GM12865 (cell line): ENCODE data around the gene THSD4.

Experiments used
- DNase-seq: peaks from one replicate; pipeline ENCODE4 v3.0.0; 2010; ENCODE audit warnings: low read depth
- H3K4me3 ChIP-seq: 2 replicates; pipeline ENCODE4 v1.5.1; 2011; ENCODE audit warnings: mild to moderate bottlenecking, low read depth, low read length, control low read depth
- TF ChIP-seq, protein P1 (sequence below): IDR thresholded peaks from 2 replicates; pipeline ENCODE4 v1.5.1; 2011; ENCODE audit warnings: low read length, control low read depth, low read depth, inconsistent platforms; ENCODE audit not compliant: insufficient read depth; ENCODE audit errors: missing control alignments

Gene THSD4

DNA sequence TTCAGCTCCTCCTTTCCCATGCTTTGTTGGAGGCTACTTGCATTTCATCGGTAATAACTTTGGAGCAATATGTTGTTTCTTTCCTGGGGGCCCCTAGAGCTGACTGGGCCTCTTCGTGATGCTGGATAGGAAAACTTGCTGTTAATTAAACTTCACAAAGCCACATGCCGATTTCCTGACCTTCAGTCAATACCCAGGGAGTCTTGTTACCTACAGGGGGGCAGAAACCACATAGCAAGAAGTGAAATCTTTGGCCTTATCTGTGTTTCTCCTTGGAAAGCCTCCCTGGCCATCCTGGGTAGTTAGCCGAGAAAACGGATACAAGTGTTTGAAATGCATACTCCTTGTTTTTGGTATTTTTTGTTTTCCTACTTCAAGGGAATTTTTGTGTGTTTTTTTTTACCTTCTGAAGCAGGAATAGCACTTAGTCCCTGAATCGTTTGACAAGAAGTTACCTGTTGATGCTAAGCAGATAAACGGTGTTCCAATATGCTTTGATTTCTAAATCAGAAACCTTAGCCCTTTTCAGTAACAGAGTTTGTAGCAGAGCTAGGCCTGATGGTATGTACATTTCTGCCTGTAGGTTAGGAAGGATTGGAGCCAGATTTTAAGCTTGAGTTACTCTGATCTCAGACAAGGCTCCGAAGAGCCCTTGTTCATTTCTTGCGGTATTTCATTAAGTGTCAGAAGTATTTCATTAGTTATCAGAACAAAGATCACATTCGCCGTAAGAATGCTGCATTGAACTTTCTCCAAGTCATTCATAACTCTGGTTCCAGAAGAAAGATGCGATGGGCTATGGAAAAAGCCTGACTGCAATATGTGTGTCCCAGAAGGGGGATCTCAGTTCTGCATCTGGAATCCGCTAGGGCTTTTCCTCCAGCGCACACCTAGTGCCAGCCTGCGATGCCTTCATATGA, 111.5 kb downstream of the THSD4 start:
- TF ChIP-seq, protein P1, sequence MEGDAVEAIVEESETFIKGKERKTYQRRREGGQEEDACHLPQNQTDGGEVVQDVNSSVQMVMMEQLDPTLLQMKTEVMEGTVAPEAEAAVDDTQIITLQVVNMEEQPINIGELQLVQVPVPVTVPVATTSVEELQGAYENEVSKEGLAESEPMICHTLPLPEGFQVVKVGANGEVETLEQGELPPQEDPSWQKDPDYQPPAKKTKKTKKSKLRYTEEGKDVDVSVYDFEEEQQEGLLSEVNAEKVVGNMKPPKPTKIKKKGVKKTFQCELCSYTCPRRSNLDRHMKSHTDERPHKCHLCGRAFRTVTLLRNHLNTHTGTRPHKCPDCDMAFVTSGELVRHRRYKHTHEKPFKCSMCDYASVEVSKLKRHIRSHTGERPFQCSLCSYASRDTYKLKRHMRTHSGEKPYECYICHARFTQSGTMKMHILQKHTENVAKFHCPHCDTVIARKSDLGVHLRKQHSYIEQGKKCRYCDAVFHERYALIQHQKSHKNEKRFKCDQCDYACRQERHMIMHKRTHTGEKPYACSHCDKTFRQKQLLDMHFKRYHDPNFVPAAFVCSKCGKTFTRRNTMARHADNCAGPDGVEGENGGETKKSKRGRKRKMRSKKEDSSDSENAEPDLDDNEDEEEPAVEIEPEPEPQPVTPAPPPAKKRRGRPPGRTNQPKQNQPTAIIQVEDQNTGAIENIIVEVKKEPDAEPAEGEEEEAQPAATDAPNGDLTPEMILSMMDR, result no peak
- no peak overlapping the region for H3K4me3 ChIP-seq
- DNase-seq, result no peak

DNA sequence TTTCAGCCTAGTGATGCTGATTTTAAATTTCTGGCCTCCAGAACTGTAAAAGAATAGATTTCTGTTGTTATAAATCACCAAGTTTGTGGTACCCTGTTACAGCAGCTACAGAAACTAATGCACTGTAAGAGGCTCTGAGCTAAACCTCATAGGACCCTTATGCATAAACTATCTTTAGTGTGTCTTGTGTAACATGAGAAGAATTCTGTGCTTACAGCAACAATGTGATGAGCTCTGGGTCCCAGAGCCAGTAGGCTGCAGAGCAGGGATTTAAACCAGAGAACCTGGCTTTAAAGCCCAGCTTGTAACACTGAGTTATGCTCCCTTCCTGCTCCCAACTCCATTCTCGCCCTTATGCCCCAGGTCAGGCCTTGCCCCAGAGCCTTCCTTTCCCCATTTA, 113.1 kb downstream of the THSD4 start:
- no peak overlapping the region for H3K4me3 ChIP-seq
- no peak for DNase-seq
- TF ChIP-seq, protein P1, result no peak

DNA sequence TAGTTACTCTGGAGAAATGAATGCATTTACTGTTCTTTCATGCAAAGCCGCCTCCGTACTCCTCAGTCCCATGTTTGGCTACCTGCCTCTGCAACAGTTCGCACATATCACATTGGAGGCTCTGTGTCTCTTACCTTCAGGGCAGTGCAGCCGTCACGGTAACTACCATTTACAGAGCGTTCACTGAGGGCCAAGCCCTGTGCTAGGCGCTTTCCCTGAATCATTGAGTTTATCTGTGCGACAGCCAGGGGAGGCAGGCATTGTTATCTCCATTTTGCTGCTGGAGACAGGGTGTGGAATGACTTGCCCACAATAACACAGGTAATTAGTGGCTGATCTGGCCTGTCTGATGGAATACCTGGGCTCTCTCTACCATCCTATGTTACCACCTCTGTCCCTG, 115.0 kb downstream of the THSD4 start:
- no peak overlapping the region for H3K4me3 ChIP-seq
- DNase-seq, result no peak
- TF ChIP-seq, protein P1, result no peak

DNA sequence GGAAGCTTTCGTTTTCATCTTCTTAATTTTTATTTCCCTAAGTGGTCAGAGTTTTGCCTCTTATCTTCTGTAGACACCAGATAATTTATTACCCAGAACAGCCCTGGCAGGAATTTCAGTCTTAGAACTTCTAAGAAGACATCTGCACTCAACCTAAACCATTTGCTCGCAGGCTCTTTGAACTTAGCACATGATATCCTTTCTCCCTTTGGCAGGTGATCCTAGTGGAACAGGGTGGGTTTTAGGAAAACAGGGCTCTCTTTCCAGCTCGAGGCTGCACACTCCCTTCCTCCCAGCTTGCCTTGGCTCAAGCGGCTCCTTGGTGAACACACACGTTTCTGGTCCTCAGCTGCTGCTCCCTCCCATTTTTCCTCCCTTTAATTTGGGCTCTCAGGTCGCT, 116.5 kb downstream of the THSD4 start:
- TF ChIP-seq, protein P1, result no peak
- no peak overlapping the region for H3K4me3 ChIP-seq
- no peak for DNase-seq

DNA sequence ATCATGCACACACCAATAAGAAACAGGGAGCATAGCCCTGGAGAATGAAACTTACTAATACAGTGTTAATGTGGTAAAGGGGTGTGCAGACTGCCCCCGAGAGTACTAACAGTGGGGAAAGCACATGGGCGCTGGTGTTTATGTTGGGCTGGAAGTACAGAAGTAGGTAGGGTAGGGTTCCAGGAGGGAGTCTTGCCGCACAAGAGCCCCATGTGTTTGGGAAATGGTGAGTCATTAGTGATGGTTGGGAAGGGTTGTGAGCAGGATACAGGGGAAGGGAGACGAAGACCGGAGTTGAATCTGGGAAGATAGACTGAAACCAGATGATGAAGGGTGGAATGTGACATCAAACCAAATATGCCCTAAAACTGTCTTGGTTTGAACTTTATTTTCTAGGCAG, 117.1 kb downstream of the THSD4 start:
- TF ChIP-seq, protein P1, result no peak
- no peak overlapping the region for H3K4me3 ChIP-seq

DNA sequence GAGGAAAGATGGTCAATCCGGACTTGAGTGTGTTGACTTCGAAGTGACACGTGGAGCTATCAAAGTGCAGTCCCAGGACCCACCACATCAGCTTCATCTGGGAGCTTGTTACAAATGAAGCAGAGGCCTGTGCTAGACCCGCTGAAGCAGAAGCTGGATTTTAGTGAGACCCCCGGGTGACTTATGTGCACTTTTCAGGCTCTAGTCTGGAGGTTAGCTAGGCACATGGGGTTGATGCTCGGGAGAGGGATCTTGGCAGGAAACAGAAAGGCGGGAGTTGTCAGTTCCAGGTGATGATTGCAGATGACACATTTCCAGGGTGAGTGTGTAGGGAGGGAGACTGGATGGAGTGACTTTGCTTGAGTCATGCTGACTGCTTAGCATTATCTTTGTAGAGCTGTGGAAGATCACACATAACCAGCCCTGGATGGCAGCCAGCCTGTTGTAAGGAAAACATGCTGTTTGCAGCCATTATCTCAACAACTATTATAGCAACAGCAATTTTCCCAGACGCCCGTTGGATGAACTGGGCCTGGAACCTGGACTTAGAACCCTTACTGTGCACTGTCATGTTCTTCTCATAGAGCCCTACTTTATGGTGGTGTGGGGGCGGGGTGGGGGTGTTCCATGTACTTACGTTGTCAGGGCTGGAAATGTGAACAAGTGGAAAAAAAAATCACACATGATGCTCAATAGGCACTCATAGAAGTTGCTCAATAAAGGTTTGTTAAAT, 122.4 kb downstream of the THSD4 start:
- no peak for DNase-seq
- H3K4me3 ChIP-seq, result no peak overlapping the region
- TF ChIP-seq, protein P1, result no peak

More for the DNA sequence above, 117.1 kb downstream of the THSD4 start:
- no peak for DNase-seq
